ENCODE results near the gene HOOK1.

DNA sequence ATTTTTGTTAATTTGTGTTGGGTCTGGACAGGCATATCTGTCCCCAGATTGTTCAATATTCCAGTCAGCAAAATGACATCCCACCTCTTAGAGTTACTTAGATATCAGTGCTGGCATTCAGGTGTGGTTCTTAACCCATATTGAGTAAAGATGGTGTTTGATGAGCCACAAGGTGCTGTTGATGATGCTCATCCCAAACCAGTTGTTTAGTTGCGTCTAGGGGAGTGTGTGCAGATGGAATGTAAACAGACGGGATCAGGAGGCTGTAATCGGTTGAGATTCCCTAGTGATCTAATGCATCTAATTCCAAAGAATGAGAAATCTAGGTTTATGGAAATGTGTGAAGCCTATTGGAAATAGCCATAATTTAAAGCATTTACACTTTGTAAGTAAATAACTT is 1.1 kb downstream of the HOOK1 start:
- TF ChIP-seq POLR2AphosphoS5 (IDR thresholded peaks at IDR 0.05; ENCODE audit: insufficient read depth in 1 of 2, low read depth in 1 of 2) (no peak), POLR2A (IDR thresholded peaks at IDR 0.05) (no peak)
- TF ChIP-seq, protein P1, sequence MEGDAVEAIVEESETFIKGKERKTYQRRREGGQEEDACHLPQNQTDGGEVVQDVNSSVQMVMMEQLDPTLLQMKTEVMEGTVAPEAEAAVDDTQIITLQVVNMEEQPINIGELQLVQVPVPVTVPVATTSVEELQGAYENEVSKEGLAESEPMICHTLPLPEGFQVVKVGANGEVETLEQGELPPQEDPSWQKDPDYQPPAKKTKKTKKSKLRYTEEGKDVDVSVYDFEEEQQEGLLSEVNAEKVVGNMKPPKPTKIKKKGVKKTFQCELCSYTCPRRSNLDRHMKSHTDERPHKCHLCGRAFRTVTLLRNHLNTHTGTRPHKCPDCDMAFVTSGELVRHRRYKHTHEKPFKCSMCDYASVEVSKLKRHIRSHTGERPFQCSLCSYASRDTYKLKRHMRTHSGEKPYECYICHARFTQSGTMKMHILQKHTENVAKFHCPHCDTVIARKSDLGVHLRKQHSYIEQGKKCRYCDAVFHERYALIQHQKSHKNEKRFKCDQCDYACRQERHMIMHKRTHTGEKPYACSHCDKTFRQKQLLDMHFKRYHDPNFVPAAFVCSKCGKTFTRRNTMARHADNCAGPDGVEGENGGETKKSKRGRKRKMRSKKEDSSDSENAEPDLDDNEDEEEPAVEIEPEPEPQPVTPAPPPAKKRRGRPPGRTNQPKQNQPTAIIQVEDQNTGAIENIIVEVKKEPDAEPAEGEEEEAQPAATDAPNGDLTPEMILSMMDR (IDR thresholded peaks at IDR 0.05): no peak
